Stimulated activated CD4-positive, alpha-beta T cell treated with anti-CD3 and anti-CD28 coated beads, Interleukin-2, amount 100 ng/mL, for 48 hours (primary cell): ENCODE data around the gene HMGCS2.

Experiments used
- DNase-seq, 2 donors: peaks; one replicate each; pipeline ENCODE4 v3.0.0-alpha.2; 2020

The HMGCS2 gene

GRCh38 chr1:119768778-119769177, at the start of gene HMGCS2:
Gene HMGCS2, minus strand, starts transcription at chr1:119768905. Its CDS starts 61 bp downstream, at chr1:119768844.
- no peak for DNase-seq

DNA sequence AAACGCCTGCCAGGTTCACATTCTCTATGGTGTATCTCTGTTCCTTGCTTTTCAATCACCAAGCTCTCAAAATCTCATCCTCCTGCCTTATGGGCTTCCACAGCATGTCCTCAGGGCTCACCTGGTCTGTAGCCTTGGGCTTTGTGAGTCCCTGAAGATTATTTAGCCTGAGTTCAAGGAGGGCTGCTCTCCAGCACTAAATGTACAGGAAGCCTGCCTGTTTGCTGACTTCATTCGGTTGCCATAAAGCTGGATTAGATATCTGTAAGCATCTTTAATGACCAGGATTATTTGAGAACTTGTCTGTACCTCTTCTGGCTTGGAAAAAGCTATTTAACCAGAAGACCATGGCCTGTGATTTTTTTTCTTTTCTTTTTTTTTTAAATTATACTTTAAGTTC, 49.5 kb upstream of the HMGCS2 start:
- DNase-seq = no peak

- no peak for DNase-seq
These were observed 47.7 kb upstream of the HMGCS2 start for GRCh38 chr1:119816407-119816806.

- no peak for DNase-seq
These were observed 47.2 kb upstream of the HMGCS2 start for GRCh38 chr1:119815928-119816327.

GRCh38 chr1:119815361-119815760, 46.7 kb upstream of the HMGCS2 start:
- DNase-seq = no peak

- DNase-seq = no peak
These were observed 45.6 kb upstream of the HMGCS2 start for GRCh38 chr1:119814288-119814687.

GRCh38 chr1:119811985-119812557, 43.4 kb upstream of the HMGCS2 start:
- no peak for DNase-seq

DNA sequence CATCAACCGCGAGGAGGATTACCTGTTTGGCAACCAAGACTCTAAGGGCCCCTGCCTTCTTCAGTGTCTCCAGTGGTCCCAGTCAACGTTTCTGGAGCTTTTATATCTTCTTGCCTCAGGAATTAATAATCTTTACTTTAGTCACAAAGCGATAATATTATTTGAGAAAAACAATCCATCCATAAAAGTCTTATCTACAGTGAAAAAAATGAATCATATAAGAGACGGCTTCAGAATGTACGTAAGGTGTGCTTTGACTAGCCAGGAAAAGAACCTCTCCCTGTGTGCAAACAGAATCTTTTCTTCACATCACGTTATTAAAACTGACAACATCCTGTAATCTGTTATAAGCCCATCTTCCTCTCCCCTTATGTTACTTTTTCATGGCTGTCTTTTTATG, 42.7 kb upstream of the HMGCS2 start, which contains the start of gene REG4:
Gene REG4 (minus strand): TSS at position 74 of the 400 bp plus-strand sequence. CDS start 2,691 bp downstream, outside the sequence.
- no peak for DNase-seq

- DNase-seq = peak; percentile 60 to 69
These were observed 40.4 kb upstream of the HMGCS2 start for GRCh38 chr1:119808972-119809550.

- DNase-seq = no peak
These were observed 39.8 kb upstream of the HMGCS2 start for GRCh38 chr1:119808491-119808890.

GRCh38 chr1:119806489-119806888, 37.8 kb upstream of the HMGCS2 start:
- no peak for DNase-seq

- DNase-seq = no peak
These were observed 37.0 kb upstream of the HMGCS2 start for GRCh38 chr1:119805746-119806145.

DNA sequence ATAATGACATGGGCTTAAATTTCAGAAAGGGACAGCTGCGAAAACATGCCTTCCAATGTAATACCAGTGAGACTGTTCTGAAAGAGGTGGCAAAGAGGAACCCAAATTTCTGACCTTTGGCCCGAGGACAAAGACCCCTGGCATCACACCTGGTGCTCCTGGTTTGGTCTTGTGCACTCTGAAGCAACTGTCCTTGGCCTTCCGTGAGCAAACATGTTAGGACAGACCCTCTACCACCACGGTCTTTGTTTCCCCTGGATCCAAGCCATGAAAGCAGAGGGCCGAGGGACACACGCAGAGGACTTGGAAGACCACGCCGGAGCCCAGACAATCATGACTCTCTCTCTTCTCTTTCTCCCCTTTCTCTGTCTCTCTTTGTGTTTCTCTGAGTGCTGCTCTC, 36.5 kb upstream of the HMGCS2 start:
- DNase-seq = no peak

GRCh38 chr1:119799599-119800177, 31.0 kb upstream of the HMGCS2 start:
- DNase-seq = no peak

- DNase-seq = no peak
These were observed 30.3 kb upstream of the HMGCS2 start for GRCh38 chr1:119799003-119799402.

DNA sequence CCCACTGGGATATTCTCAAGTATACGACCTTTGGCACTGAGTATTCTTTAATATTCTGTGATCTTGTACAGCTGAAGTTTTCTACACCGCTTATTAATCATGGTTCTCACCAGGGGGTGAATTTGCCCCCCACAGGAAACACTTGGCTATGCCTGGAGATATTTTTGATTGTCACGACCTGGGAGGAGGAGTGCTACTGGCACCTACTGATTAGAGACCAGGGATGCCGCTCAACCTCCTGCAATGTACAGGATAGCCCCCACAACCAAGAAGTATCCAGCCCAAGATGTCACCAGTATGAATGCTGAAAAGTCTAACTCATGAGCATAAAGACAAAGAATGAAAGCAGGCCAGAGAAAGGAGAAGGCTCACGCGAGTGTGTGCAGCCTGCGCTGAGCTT, 28.9 kb upstream of the HMGCS2 start:
- DNase-seq = no peak

DNA sequence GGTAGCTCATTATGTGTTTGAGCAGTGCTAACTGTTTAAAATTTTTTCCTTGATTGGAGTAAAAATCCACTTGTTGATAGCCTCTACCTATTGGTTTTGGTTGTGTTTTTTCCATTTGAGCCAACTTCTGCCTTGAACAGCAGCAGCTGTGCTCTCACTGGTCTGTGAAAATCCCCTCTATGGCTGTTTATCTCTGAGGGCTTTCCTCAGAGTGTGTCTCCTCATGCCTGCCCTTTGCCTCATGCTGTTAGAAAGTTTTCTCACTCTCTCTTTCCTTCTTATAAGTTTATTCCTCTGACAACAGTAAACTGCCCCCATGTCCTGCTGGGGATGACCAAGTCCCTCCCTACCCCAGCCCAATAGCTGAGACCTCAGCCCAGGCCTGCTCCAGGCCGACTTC, 28.5 kb upstream of the HMGCS2 start:
- no peak for DNase-seq

- no peak for DNase-seq
These were observed 26.8 kb upstream of the HMGCS2 start for GRCh38 chr1:119795261-119796200.

DNA sequence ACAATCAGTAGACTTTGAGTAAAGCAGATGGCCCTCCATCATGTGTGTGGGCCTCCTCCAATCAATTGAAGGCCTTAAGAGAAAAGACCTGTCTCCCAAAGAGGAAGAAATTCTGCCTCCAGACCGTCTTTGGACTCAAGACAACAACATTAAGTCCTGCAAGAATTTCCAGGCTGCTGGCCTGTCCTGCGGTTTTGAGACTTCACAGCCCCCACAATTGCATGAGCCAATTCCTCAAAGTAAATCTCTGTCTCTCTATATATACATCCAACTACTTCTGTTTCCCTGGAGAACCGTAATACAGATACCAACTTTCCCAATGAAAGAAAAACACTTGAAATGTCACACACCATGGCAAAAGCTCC, 26.2 kb upstream of the HMGCS2 start:
- no peak for DNase-seq

DNA sequence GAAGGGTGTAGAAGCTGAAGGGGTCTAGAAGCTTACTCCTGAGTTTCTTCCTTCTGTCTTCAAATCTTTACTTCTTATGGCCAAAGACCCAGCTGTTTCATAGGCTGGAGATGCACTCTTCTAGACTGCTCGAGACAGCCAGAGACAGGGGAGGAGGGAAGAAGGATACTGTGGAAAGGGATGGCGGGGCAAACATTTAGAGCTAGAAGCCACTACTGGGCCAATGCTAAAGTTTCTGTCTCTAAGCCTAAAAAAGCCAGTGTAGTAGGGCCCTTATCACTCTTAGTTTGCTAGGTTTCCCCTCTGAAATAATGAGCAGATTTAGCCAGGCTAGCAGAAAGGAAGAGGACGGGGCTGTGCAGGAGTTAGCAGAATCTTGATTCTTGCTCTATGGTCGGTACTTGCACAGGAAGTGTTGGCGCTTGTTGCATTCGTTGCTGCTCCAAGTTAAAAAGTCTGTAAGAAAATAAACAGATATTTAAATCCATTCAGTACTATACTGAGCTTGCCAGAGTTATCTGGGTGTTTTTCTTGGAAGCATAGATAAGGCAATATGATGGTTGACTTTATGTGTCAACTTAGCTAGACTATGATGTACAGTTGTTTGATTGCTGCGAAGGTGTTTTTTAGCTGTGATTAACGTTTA, 25.6 kb upstream of the HMGCS2 start:
- DNase-seq = no peak

GRCh38 chr1:119791377-119791776, 22.7 kb upstream of the HMGCS2 start:
- DNase-seq = no peak

DNA sequence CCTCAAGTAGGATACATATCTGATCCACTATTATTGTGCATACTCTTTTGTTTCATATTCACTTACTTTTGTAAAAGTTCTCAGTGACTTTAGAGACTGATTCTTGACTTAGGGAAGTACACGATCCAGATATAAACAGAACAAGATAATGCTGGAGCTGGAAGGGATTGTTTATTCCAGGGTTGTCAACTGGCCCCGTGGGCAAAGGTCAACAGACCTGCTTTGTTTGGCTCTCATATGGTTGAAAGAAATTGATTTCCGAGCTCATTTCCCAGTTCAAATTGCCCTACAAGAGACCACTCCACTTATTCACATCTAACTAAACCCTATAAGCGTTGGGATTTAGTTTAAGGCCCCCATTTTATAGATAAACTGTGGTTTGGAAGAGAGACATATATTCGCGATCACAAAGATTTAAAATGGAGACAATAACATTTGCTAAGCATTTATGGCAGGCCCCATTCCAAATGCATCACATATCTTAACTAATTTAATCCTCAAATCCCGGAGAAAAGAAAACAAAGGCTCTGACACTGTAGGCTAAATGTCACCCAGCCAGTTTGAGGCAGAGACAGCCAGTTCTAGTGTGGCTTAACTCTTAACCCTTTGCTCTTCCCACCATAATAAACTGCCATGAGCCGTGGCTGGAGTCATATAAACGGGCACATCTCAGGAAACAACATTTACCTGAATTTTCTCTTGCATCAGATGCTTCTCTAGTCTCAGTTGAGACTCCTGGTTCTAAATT, 21.9 kb upstream of the HMGCS2 start:
- DNase-seq = no peak
